Type B pancreatic cell (in vitro differentiated cells): ENCODE measurements around the gene RFXANK. TPM values are rescaled to one million over a fixed set of nuclear protein-coding genes. Genes with fewer than 3 reads are reported as not detected.
"Not testable (repeated sequence)": the region's sequence is repeated elsewhere in the genome, so short reads cannot be mapped to it uniquely, and the experiment has no call there.

Experiments
- DNase-seq: peaks from one replicate; pipeline ENCODE4 v3.0.0; 2021; ENCODE audit warnings: mixed read lengths; ENCODE audit not compliant: unreplicated experiment; ENCODE audit errors: extremely low spot score
- H3K27ac Mint-ChIP-seq: 2 replicates; pipeline ENCODE4 v1.8.0; 2021; ENCODE audit warnings: mild to moderate bottlenecking, mixed read lengths
- H3K27me3 Mint-ChIP-seq: 2 replicates; pipeline ENCODE4 v1.8.0; 2021; ENCODE audit warnings: mixed read lengths
- H3K36me3 Mint-ChIP-seq: 2 replicates; pipeline ENCODE4 v1.8.0; 2021; ENCODE audit warnings: mixed read lengths
- H3K4me1 Mint-ChIP-seq: one replicate; pipeline ENCODE4 v1.8.0; 2021; ENCODE audit warnings: mixed read lengths; ENCODE audit not compliant: unreplicated experiment
- H3K4me3 Mint-ChIP-seq: 2 replicates; pipeline ENCODE4 v1.8.0; 2021; ENCODE audit warnings: mild to moderate bottlenecking, mixed read lengths
- H3K9me3 Mint-ChIP-seq: 2 replicates; pipeline ENCODE4 v1.8.0; 2021; ENCODE audit warnings: mixed read lengths
- total RNA-seq: library from RNA; stranded (reverse); gene quantifications from 2 replicates; pipeline ENCODE4 v1.2.1, GENCODE V29; 2021; ENCODE audit warnings: low replicate concordance
- TF ChIP-seq, protein P1 (sequence below): fragments of 200-600 bp; sonication (generic); conservative IDR thresholded peaks from 2 replicates; pipeline ENCODE4 v1.5.0; 2021; ENCODE audit warnings: antibody characterized with exemption, mild to moderate bottlenecking

RFXANK gene
- total RNA-seq, 1 donor from 2014 or later, result 103 TPM

DNA sequence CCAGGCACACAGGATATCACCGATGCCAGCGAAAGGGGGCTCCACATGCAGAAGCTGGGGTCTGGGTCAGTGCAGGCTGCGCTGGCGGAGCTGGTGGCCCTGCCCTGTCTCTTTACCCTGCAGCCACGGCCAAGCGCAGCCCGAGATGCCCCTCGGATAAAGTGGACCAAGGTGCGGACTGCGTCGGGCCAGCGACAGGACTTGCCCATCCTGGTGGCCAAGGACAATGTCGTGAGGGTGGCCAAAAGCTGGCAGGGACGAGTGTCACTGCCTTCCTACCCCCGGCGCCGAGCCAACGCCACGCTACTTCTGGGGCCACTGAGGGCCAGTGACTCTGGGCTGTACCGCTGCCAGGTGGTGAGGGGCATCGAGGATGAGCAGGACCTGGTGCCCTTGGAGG lies 26.9 kb downstream of the RFXANK start:
- TF ChIP-seq, protein P1, sequence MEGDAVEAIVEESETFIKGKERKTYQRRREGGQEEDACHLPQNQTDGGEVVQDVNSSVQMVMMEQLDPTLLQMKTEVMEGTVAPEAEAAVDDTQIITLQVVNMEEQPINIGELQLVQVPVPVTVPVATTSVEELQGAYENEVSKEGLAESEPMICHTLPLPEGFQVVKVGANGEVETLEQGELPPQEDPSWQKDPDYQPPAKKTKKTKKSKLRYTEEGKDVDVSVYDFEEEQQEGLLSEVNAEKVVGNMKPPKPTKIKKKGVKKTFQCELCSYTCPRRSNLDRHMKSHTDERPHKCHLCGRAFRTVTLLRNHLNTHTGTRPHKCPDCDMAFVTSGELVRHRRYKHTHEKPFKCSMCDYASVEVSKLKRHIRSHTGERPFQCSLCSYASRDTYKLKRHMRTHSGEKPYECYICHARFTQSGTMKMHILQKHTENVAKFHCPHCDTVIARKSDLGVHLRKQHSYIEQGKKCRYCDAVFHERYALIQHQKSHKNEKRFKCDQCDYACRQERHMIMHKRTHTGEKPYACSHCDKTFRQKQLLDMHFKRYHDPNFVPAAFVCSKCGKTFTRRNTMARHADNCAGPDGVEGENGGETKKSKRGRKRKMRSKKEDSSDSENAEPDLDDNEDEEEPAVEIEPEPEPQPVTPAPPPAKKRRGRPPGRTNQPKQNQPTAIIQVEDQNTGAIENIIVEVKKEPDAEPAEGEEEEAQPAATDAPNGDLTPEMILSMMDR, result no peak
- Mint-ChIP-seq H3K36me3 (no peaks in the 10 kb centered on the region), H3K27ac (no peak overlapping the region), H3K27me3 (peaks cover 52% of the 10 kb centered on the region), H3K4me1 (no peaks in the 10 kb centered on the region), H3K4me3 (no peak overlapping the region), H3K9me3 (no peaks in the 10 kb centered on the region)
- no peak for DNase-seq

DNA sequence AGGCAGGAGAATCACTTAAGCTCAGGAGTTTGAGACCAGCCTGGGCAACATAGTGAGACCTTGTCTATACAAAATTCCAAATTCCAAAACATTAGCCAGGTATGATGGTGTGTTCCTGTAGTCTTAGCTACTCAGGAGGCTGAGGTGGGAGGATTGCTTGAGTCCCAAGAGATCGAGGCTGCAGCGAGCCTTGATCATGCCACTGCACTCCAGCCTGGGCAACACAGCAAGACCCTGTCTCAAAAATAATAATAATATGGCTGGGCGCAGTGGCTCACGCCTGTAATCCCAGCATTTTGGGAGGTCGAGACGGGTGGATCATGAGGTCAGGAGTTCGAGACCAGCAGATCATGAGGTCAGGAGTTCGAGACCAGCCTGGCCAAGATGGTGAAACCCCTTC lies 28.9 kb downstream of the RFXANK start:
- DNase-seq, H3K4me3 Mint-ChIP-seq, H3K27ac Mint-ChIP-seq, H3K4me1 Mint-ChIP-seq, H3K36me3 Mint-ChIP-seq, H3K9me3 Mint-ChIP-seq: not testable (repeated sequence)
- H3K27me3 Mint-ChIP-seq, result peaks cover 50% of the 10 kb centered on the region

DNA sequence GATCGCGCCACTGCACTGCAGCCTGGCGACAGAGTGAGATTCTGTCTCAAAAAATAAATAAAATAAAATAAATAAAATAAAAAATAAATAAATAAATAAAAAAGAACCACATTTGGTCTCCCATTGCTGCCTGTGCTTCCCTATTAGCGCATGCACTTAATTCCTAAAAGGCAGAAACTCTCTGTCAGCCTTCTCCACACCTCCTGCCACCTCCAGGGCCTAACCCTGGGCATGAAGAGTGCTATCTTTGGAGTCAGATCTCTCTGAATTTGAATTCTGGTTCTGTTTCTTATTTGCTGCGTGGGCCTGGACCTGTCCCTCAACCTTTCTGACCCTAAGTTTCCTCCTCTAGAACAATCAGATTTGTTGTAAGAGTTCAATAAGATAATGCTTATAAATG lies 31.0 kb downstream of the RFXANK start:
- peaks cover 43% of the 10 kb centered on the region for H3K27me3 Mint-ChIP-seq
- H3K27ac Mint-ChIP-seq, result no peak overlapping the region
- H3K4me1 Mint-ChIP-seq, result no peaks in the 10 kb centered on the region
- no peak overlapping the region for H3K4me3 Mint-ChIP-seq
- TF ChIP-seq, protein P1, result no peak
- no peaks in the 10 kb centered on the region for H3K36me3 Mint-ChIP-seq
- H3K9me3 Mint-ChIP-seq, result no peaks in the 10 kb centered on the region
- DNase-seq, result no peak

DNA sequence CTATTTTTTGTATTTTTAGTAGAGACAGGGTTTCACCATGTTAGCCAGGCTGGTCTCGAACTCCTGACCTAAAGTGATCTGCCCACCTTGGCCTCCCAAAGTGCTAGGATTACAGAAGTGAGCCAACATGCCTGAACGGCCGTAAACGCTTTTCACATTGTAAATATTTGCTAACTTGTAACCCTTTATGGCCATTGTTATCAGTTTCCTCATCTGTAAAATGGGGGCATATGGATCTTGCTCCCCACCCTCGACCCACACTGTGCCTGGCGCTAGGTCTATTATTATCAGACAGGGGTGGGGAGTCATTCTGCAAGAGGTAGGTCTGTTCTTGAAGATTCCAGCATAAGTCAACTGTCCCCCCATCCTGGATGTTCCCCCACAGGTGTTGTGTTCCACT lies 31.6 kb downstream of the RFXANK start:
- H3K27me3 Mint-ChIP-seq, result peaks cover 49% of the 10 kb centered on the region
- no peaks in the 10 kb centered on the region for H3K36me3 Mint-ChIP-seq
- no peak overlapping the region for H3K4me3 Mint-ChIP-seq
- H3K9me3 Mint-ChIP-seq, result no peaks in the 10 kb centered on the region
- no peak for DNase-seq
- TF ChIP-seq, protein P1, result no peak
- H3K4me1 Mint-ChIP-seq, result no peaks in the 10 kb centered on the region
- no peak overlapping the region for H3K27ac Mint-ChIP-seq

DNA sequence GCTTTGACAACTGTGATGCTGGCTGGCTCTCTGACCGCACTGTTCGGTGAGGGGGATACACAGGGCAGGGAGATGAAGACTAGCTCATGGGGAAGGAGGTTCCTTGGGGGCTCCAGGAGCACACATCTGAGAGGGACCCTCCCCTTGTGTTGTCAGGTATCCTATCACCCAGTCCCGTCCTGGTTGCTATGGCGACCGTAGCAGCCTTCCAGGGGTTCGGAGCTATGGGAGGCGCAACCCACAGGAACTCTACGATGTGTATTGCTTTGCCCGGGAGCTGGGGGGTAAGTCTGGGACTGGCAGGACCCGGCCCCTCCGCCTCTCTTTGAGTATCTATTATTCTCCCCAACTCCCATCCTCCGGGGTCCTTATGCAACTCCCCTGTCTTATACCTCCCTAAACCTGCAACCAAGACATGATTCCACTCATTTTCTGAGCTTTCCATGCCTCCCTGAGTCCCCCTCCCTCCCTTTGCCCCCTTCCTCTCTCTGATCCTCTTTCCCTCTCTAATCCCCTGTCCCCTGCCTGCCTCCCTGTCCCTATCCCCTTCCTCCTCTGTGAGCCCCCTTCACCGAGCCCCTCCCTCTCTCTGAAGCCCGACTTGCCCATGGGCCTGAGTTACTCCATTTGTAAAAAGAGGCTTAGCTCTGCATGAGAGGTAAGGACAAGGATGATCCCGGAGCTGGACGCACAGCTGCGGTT lies 32.2 kb downstream of the RFXANK start:
- Mint-ChIP-seq H3K27ac (no peak overlapping the region), H3K9me3 (no peaks in the 10 kb centered on the region), H3K27me3 (peaks cover 52% of the 10 kb centered on the region), H3K4me3 (no peak overlapping the region), H3K36me3 (no peaks in the 10 kb centered on the region), H3K4me1 (no peaks in the 10 kb centered on the region)
- TF ChIP-seq, protein P1, result no peak
- DNase-seq, result no peak

DNA sequence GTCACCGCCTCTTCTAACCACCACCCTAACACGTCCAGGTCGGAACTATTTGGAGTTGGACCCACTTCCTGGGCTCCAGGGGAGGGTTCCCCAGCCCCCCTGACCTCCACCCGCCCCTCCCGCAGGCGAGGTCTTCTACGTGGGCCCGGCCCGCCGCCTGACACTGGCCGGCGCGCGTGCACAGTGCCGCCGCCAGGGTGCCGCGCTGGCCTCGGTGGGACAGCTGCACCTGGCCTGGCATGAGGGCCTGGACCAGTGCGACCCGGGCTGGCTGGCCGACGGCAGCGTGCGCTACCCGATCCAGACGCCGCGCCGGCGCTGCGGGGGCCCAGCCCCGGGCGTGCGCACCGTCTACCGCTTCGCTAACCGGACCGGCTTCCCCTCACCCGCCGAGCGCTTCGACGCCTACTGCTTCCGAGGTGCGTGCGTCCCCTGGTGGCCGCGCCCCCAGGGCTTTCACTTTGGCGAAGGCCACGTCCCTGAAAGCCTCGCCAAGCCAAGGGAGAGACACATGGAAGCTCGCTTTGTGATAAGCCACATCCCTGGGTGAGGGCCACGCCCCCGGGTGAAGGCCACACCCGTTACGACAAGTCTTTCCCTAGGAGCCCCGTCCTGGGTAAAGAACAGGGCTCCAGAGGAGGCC lies 32.9 kb downstream of the RFXANK start:
- TF ChIP-seq, protein P1, result peak; percentile 74
- H3K27ac Mint-ChIP-seq, result no peak overlapping the region
- peak overlapping the region; percentile 69 for H3K4me3 Mint-ChIP-seq
- H3K36me3 Mint-ChIP-seq, result no peaks in the 10 kb centered on the region
- no peaks in the 10 kb centered on the region for H3K9me3 Mint-ChIP-seq
- H3K27me3 Mint-ChIP-seq, result peaks cover 53% of the 10 kb centered on the region
- DNase-seq, result no peak
- H3K4me1 Mint-ChIP-seq, result no peaks in the 10 kb centered on the region
